Measurements from ENCODE around the gene BRIP1. TPM values are rescaled to one million over a fixed set of nuclear protein-coding genes. Genes with fewer than 3 reads are reported as not detected.

The BRIP1 gene
- total and polyA plus RNA-seq, 10 donors, result 0.41 to 3.7 (median 1.5) TPM

GRCh38 chr17:61726977-61727376, 136.4 kb downstream of the BRIP1 start:
- H3K9me3 ChIP-seq, result no peaks in the 10 kb centered on the region
- TF ChIP-seq CTCF (IDR thresholded peaks at IDR 0.05 in 8 of 11, conservative IDR thresholded peaks at IDR 0.05 in 3 of 11), result no peak
- no peak for TF ChIP-seq POLR2A (IDR thresholded peaks at IDR 0.05)
- no peak for TF ChIP-seq POLR2AphosphoS5 (IDR thresholded peaks at IDR 0.05)
- no peak overlapping the region for H3K27ac ChIP-seq
- H3K4me3 ChIP-seq, result no peak overlapping the region
- H3K36me3 ChIP-seq, result no peaks in the 10 kb centered on the region
- WGBS, 5 donors, result 90 to 97% (median 95%) methylated on average over 2 of the region's 2 CpGs
- intact Hi-C loops (cut with DNase I; ENCODE audit: low total_unique reads), result no loop called here
- no peak for DNase-seq
- H3K4me1 ChIP-seq, result no peaks in the 10 kb centered on the region
- H3K27me3 ChIP-seq (replicated peaks in 1 of 7), result no peaks in the 10 kb centered on the region

GRCh38 chr17:61724777-61725176, 138.6 kb downstream of the BRIP1 start:
- 94 to 100% (median 97%) methylated on average over 1 of the region's 1 CpG for WGBS, 5 donors
- intact Hi-C loops (cut with DNase I; ENCODE audit: low total_unique reads), result no loop called here
- no peaks in the 10 kb centered on the region for H3K27me3 ChIP-seq (replicated peaks in 1 of 7)
- no peak for DNase-seq
- no peak overlapping the region for H3K4me3 ChIP-seq
- H3K27ac ChIP-seq, result no peak overlapping the region
- TF ChIP-seq CTCF (IDR thresholded peaks at IDR 0.05 in 8 of 11, conservative IDR thresholded peaks at IDR 0.05 in 3 of 11), result no peak
- no peak for TF ChIP-seq POLR2A (IDR thresholded peaks at IDR 0.05)
- TF ChIP-seq POLR2AphosphoS5 (IDR thresholded peaks at IDR 0.05), result no peak
- peaks cover 0 to 1% (median 0%) of the 10 kb centered on the region in 8 donors for H3K9me3 ChIP-seq
- H3K36me3 ChIP-seq, result no peaks in the 10 kb centered on the region
- no peaks in the 10 kb centered on the region for H3K4me1 ChIP-seq

DNA sequence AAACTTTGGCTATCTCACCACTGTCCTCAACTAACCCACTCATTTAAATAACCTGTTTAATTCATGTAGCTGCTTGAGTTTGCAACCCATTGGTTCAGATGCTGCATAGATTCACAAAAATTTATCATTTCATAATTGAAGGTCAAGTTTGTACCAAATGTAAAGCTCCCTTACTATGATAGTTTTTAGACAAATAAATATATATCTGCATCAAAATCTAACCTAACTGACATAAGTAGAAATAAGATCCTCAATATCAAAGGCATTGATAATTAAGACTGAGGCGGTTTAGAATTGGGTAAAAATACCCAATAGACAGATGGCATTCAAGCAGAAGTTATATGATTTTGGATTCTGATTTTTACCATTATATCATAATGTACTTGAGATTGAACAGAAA, 139.4 kb downstream of the BRIP1 start:
- intact Hi-C loops (cut with DNase I; ENCODE audit: low total_unique reads), result no loop called here
- WGBS, 5 donors, result 95 to 100% (median 100%) methylated on average over 1 of the region's 1 CpG
- Histone ChIP-seq H3K4me3 (no peak overlapping the region), H3K27ac (no peak overlapping the region), H3K27me3 (replicated peaks in 1 of 7) (no peaks in the 10 kb centered on the region), H3K9me3 (peaks cover 0 to 10% (median 4%) of the 10 kb centered on the region in 8 donors), H3K36me3 (no peaks in the 10 kb centered on the region), H3K4me1 (no peaks in the 10 kb centered on the region)
- TF ChIP-seq CTCF (IDR thresholded peaks at IDR 0.05 in 8 of 11, conservative IDR thresholded peaks at IDR 0.05 in 3 of 11) (no peak), POLR2A (IDR thresholded peaks at IDR 0.05) (no peak), POLR2AphosphoS5 (IDR thresholded peaks at IDR 0.05) (no peak)
- DNase-seq, result no peak

DNA sequence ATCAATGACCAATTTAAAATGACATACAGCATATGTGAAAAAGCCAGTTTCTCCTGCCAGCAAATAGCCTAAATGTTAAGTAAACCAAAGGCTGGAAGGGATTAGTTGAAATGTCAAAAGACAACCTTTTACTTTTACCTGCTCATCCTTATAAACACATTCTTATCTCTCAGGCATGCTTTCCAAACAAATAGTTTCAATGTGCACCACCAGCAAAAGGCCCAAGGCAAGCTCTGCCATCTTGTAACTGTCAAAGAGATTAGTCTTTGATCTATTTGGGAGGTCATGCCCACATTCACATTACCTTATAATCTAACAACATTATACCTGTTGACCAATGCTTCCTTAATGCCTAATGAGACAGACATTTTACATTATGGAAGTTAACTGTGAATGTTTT, 140.1 kb downstream of the BRIP1 start:
- peaks cover 0 to 17% (median 11%) of the 10 kb centered on the region in 8 donors for H3K9me3 ChIP-seq
- no peak overlapping the region for H3K27ac ChIP-seq
- no peaks in the 10 kb centered on the region for H3K27me3 ChIP-seq (replicated peaks in 1 of 7)
- intact Hi-C loops (cut with DNase I; ENCODE audit: low total_unique reads), result no loop called here
- no peaks in the 10 kb centered on the region for H3K4me1 ChIP-seq
- DNase-seq, result no peak
- no peak for TF ChIP-seq CTCF (IDR thresholded peaks at IDR 0.05 in 8 of 11, conservative IDR thresholded peaks at IDR 0.05 in 3 of 11)
- no peak for TF ChIP-seq POLR2AphosphoS5 (IDR thresholded peaks at IDR 0.05)
- TF ChIP-seq POLR2A (IDR thresholded peaks at IDR 0.05), result no peak
- H3K4me3 ChIP-seq, result no peak overlapping the region
- no peaks in the 10 kb centered on the region for H3K36me3 ChIP-seq
